ENCODE measurements around the gene RIPOR3.

RIPOR3 gene

GRCh38 chr20:50664254-50664653 lies 27.1 kb downstream of the RIPOR3 start:
- in situ Hi-C loops (cut with MboI; ENCODE audit: low sequenced_read_pairs, unreplicated experiment) = no loop called here
- no peak for DNase-seq (ENCODE audit: low spot score)
- no peak for TF ChIP-seq CTCF (IDR thresholded peaks at IDR 0.05; ENCODE audit: borderline replicate concordance, control extremely low read depth, extremely low read depth, insufficient read depth, missing control alignments)

- in situ Hi-C loops (cut with MboI; ENCODE audit: low sequenced_read_pairs, unreplicated experiment) = no loop called here
- TF ChIP-seq CTCF (IDR thresholded peaks at IDR 0.05; ENCODE audit: borderline replicate concordance, control extremely low read depth, extremely low read depth, insufficient read depth, missing control alignments) = no peak
- DNase-seq (ENCODE audit: low spot score) = no peak
Measured at GRCh38 chr20:50663095-50663821, 28.1 kb downstream of the RIPOR3 start.

GRCh38 chr20:50659975-50660670 lies 31.2 kb downstream of the RIPOR3 start:
- TF ChIP-seq CTCF (IDR thresholded peaks at IDR 0.05; ENCODE audit: borderline replicate concordance, control extremely low read depth, extremely low read depth, insufficient read depth, missing control alignments) = no peak
- in situ Hi-C loops (cut with MboI; ENCODE audit: low sequenced_read_pairs, unreplicated experiment) = no loop called here
- no peak for DNase-seq (ENCODE audit: low spot score)

- no peak for TF ChIP-seq CTCF (IDR thresholded peaks at IDR 0.05; ENCODE audit: borderline replicate concordance, control extremely low read depth, extremely low read depth, insufficient read depth, missing control alignments)
- no peak for DNase-seq (ENCODE audit: low spot score)
- in situ Hi-C loops (cut with MboI; ENCODE audit: low sequenced_read_pairs, unreplicated experiment) = no loop called here
Measured at GRCh38 chr20:50658804-50659380, 32.5 kb downstream of the RIPOR3 start.

GRCh38 chr20:50655311-50655880 lies 35.9 kb downstream of the RIPOR3 start:
- no peak for DNase-seq (ENCODE audit: low spot score)
- TF ChIP-seq CTCF (IDR thresholded peaks at IDR 0.05; ENCODE audit: borderline replicate concordance, control extremely low read depth, extremely low read depth, insufficient read depth, missing control alignments) = no peak
- in situ Hi-C loops (cut with MboI; ENCODE audit: low sequenced_read_pairs, unreplicated experiment) = no loop called here

GRCh38 chr20:50654904-50655303 lies 36.4 kb downstream of the RIPOR3 start:
- no peak for TF ChIP-seq CTCF (IDR thresholded peaks at IDR 0.05; ENCODE audit: borderline replicate concordance, control extremely low read depth, extremely low read depth, insufficient read depth, missing control alignments)
- DNase-seq (ENCODE audit: low spot score) = no peak
- in situ Hi-C loops (cut with MboI; ENCODE audit: low sequenced_read_pairs, unreplicated experiment) = no loop called here
